SU-DHL-6 (cell line): ENCODE measurements around the gene NPHP4.

Experiments
- H2AFZ ChIP-seq: fragments of 200-600 bp; sonication (generic); 2 replicates; pipeline ENCODE4 v1.6.1; 2014; ENCODE audit warnings: low read depth, mild to moderate bottlenecking, moderate library complexity, mixed read lengths, antibody characterized with exemption, low read length; ENCODE audit not compliant: severe bottlenecking
- H3F3A ChIP-seq: fragments of 200-600 bp; shearing (Covaris generic); 2 replicates; pipeline ENCODE4 v1.6.0; 2016; ENCODE audit warnings: antibody characterized with exemption, mild to moderate bottlenecking; ENCODE audit not compliant: insufficient read depth
- H3K27ac ChIP-seq: fragments of 200-600 bp; sonication (generic); 2 replicates; pipeline ENCODE4 v1.5.1; 2016; ENCODE audit warnings: low read depth, mild to moderate bottlenecking, low read length, moderate library complexity, mixed read lengths
- H3K27me3 ChIP-seq: fragments of 200-600 bp; sonication (generic), shearing (Covaris generic); 2 replicates; pipeline ENCODE4 v1.6.0; 2014; ENCODE audit warnings: mild to moderate bottlenecking, low read length
- H3K36me3 ChIP-seq: fragments of 200-600 bp; sonication (generic); 2 replicates; pipeline ENCODE4 v1.6.1; 2014; ENCODE audit warnings: mild to moderate bottlenecking, low read length, mixed read lengths
- H3K4me2 ChIP-seq: fragments of 300-600, 200-600 bp; shearing (Covaris generic), sonication (generic); 2 replicates; pipeline ENCODE4 v1.6.0; 2014; ENCODE audit warnings: low read length, low read depth, mild to moderate bottlenecking; ENCODE audit not compliant: poor library complexity, severe bottlenecking
- H3K4me3 ChIP-seq: fragments of 200-600 bp; sonication (generic); 2 replicates; pipeline ENCODE4 v1.5.1; 2014; ENCODE audit warnings: antibody characterized with exemption, low read length, mild to moderate bottlenecking, mixed read lengths; ENCODE audit not compliant: insufficient read depth, poor library complexity, severe bottlenecking
- H3K79me2 ChIP-seq: fragments of 200-600 bp; sonication (generic); 2 replicates; pipeline ENCODE4 v1.6.1; 2014; ENCODE audit warnings: mild to moderate bottlenecking, low read length, moderate library complexity; ENCODE audit not compliant: insufficient read depth
- H3K9ac ChIP-seq: fragments of 200-600 bp; sonication (generic); 2 replicates; pipeline ENCODE4 v1.7.0; 2014; ENCODE audit warnings: mild to moderate bottlenecking, low read length
- H3K9me2 ChIP-seq: fragments of 200-600 bp; sonication (generic); replicated peaks from 2 replicates; pipeline ENCODE4 v1.6.1; 2014; ENCODE audit warnings: low read length; ENCODE audit not compliant: insufficient read depth
- H3K9me3 ChIP-seq: fragments of 200-600 bp; sonication (generic); 2 replicates; pipeline ENCODE4 v1.6.1; 2014; ENCODE audit warnings: low read length, mixed read lengths; ENCODE audit not compliant: insufficient read depth
- H4K20me1 ChIP-seq: fragments of 200-600 bp; sonication (generic); 2 replicates; pipeline ENCODE4 v1.6.1; 2014; ENCODE audit warnings: low read depth, mild to moderate bottlenecking, antibody characterized with exemption, low read length, moderate library complexity, mixed read lengths
- EZH2phosphoT487 ChIP-seq: fragments of 200-600 bp; sonication (generic), shearing (Covaris generic); conservative IDR thresholded peaks from 2 replicates; pipeline ENCODE4 v1.6.1; 2018; ENCODE audit warnings: mild to moderate bottlenecking, antibody characterized with exemption, low read length, moderate library complexity, mixed read lengths
- TF ChIP-seq, protein P1 (sequence below): fragments of 200-600 bp; sonication (generic); IDR thresholded peaks from one replicate; pipeline ENCODE4 v1.5.1; 2017; ENCODE audit warnings: antibody characterized with exemption, mild to moderate bottlenecking, low read length, moderate library complexity; ENCODE audit not compliant: insufficient read depth, poor library complexity, severe bottlenecking

Gene NPHP4

DNA sequence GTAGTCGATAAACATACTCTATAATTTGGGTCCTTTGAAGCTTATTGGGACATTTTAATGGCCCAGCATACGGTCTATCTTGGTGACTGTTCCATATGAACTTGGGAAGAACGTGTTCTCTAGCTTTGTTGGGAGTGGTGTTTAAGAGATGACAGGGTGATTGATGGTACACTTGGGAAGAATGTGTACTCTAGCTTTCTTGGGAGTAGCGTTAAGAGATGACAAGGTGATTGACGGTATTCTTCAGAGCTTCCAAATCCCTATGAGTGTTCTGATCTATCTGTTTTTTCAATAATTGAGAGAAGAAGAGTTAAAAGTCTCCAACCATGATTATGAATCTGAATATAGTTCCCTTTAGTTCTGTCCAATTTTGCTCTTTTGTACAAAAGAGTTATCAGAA is 9.4 kb downstream of the NPHP4 start:
- Histone ChIP-seq H2AFZ (no peak overlapping the region), H3K4me2 (no peak overlapping the region), H4K20me1 (no peaks in the 10 kb centered on the region)

GRCh38 chr1:5982276-5982675 is 9.9 kb downstream of the NPHP4 start:
- Histone ChIP-seq H2AFZ (no peak overlapping the region), H3K9me2 (no peaks in the 10 kb centered on the region), H3K36me3 (no peaks in the 10 kb centered on the region), H3K79me2 (no peaks in the 10 kb centered on the region), H3K27me3 (no peaks in the 10 kb centered on the region), H3K9ac (no peak overlapping the region), H3K4me3 (no peak overlapping the region), H4K20me1 (no peaks in the 10 kb centered on the region), H3K9me3 (no peaks in the 10 kb centered on the region), H3F3A (no peaks in the 10 kb centered on the region), H3K4me2 (no peak overlapping the region), H3K27ac (no peak overlapping the region)
- no peak for TF ChIP-seq EZH2phosphoT487
- TF ChIP-seq, protein P1, sequence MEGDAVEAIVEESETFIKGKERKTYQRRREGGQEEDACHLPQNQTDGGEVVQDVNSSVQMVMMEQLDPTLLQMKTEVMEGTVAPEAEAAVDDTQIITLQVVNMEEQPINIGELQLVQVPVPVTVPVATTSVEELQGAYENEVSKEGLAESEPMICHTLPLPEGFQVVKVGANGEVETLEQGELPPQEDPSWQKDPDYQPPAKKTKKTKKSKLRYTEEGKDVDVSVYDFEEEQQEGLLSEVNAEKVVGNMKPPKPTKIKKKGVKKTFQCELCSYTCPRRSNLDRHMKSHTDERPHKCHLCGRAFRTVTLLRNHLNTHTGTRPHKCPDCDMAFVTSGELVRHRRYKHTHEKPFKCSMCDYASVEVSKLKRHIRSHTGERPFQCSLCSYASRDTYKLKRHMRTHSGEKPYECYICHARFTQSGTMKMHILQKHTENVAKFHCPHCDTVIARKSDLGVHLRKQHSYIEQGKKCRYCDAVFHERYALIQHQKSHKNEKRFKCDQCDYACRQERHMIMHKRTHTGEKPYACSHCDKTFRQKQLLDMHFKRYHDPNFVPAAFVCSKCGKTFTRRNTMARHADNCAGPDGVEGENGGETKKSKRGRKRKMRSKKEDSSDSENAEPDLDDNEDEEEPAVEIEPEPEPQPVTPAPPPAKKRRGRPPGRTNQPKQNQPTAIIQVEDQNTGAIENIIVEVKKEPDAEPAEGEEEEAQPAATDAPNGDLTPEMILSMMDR = no peak

More for the DNA sequence above, 9.4 kb downstream of the NPHP4 start:
- Histone ChIP-seq H3F3A (no peaks in the 10 kb centered on the region), H3K9me2 (no peaks in the 10 kb centered on the region), H3K36me3 (no peaks in the 10 kb centered on the region), H3K27me3 (no peaks in the 10 kb centered on the region), H3K9ac (no peak overlapping the region), H3K4me3 (no peak overlapping the region), H3K27ac (no peak overlapping the region), H3K9me3 (no peaks in the 10 kb centered on the region), H3K79me2 (no peaks in the 10 kb centered on the region)
- TF ChIP-seq, protein P1 = no peak
- TF ChIP-seq EZH2phosphoT487 = no peak

DNA sequence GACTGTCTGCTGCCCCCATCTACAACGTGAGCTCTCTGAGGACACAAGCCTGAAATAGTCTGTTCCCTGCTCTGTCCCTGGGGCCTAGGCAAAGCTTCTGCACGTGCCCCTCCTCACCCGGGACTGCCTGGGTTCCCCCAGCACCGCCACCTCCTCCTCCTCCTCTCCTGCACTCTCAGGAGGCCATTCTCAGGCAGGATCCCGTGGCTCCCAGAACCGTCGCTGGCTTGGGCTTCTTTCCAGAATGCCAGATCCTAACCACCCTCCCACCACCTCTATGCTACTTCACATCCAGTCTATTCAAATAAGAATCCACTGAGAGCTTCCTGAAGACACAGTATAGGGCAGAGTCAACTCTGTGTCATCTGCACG is 11.2 kb downstream of the NPHP4 start:
- H4K20me1 ChIP-seq = no peaks in the 10 kb centered on the region
- no peak overlapping the region for H3K4me3 ChIP-seq
- H3K9me3 ChIP-seq = no peaks in the 10 kb centered on the region
- no peak for TF ChIP-seq EZH2phosphoT487
- TF ChIP-seq, protein P1 = no peak
- H3K79me2 ChIP-seq = no peaks in the 10 kb centered on the region
- no peaks in the 10 kb centered on the region for H3K9me2 ChIP-seq
- H3K4me2 ChIP-seq = no peak overlapping the region
- no peak overlapping the region for H3K27ac ChIP-seq
- H3K36me3 ChIP-seq = no peaks in the 10 kb centered on the region
- H3F3A ChIP-seq = no peaks in the 10 kb centered on the region
- no peak overlapping the region for H3K9ac ChIP-seq
- no peak overlapping the region for H2AFZ ChIP-seq
- H3K27me3 ChIP-seq = no peaks in the 10 kb centered on the region
